HG02763 (cell line): ENCODE data around the gene NUTM2A.
"Not testable (repeated sequence)": the region's sequence is repeated elsewhere in the genome, so short reads cannot be mapped to it uniquely, and the experiment has no call there.

Experiments used
- ATAC-seq: cut with Tn5 transposase; IDR thresholded peaks from one replicate; pipeline ENCODE4 v1.9.1; 2021; ENCODE audit warnings: mild to moderate bottlenecking, moderate library complexity; ENCODE audit not compliant: unreplicated experiment

The NUTM2A gene

DNA sequence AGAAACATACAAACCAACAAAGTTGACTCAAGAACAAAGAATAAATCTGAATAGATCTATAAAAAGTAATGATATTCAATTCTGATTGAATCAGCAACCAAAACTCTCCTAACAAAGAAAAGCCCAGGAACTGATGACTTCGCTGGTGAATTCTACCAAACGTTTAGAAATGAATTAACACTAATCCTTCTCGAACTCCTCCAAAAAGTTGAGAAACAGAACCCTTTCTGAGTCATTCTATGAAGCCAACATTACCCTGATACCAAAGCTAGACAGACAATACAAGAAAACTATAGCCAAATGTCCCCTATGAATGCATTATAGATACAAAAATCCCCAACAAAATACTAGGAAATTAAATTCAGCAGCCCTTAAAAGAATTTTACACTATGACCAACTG lies 16.9 kb downstream of the NUTM2A start:
- ATAC-seq = not testable (repeated sequence)

DNA sequence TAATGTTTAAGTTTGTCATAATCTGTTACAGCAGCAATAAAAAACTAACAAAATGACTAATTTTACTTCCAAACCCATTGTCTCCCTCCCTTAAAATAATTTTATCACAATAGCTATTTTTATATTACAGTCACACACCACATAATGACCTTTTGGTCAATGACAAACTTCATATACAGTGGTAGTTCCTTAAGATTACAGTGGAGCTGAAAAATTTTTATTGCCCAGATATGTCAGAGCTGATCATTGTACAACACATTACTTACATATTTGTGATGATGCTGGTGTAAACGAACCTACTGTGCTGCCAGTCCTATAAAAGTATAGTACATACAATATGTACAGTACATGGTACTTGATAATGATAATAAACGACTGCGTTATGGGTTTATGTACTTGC lies 22.1 kb downstream of the NUTM2A start:
- ATAC-seq = not testable (repeated sequence)

- not testable (repeated sequence) for ATAC-seq
Observed at GRCh38 chr10:87248818-87249353, 23.6 kb downstream of the NUTM2A start.

DNA sequence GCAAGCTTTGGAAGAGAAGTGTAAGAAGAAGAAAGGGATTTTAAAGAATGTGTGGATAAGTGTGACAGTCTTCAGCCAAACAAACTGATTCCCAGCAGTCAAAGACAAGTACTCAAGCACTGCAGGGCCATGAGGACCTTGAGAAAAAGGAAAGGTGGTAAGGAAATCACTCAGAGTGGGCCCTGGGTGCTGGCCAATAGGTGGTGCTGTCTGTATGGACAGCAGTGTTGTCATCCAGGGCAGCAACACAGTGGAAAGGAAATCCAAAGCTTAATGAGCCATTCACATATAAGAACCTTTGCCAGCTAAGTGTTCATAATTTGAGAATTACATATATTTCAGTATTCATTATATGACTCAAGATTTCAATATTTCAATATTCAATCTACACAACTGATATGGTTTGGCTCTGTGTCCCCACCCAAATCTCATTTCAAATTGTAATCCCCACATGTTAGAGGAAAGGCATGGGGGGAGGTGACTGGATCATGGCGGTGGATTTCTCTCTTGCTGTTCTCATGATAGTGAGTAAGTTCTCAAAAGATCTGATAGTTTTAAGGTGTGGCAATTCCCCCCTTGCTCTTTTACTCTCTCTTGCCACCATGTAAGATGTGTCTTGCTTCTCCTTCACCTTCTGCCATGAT lies 55.6 kb downstream of the NUTM2A start:
- ATAC-seq = not testable (repeated sequence)
